ENCODE data around the gene ANKRD44.

DNA sequence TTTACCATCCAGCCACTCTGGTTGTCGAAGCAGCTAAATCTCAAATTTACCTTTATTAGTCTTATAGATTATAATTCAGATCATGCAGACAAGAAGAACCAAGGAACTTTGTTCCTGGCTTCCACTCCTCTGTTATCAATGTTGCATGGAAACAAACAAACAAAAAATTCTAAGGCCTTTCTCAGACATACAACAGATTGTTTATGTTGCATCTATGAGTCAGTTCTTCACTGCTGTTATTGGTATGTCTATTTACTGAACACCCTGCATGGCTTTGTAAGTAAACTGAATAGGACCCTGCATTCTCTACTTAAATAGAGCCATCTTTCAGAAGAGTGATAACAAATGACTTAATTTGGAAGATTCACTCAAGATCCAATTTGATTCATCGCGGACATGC lies 1.6 kb upstream of the ANKRD44 start:
- TF ChIP-seq, protein P1, sequence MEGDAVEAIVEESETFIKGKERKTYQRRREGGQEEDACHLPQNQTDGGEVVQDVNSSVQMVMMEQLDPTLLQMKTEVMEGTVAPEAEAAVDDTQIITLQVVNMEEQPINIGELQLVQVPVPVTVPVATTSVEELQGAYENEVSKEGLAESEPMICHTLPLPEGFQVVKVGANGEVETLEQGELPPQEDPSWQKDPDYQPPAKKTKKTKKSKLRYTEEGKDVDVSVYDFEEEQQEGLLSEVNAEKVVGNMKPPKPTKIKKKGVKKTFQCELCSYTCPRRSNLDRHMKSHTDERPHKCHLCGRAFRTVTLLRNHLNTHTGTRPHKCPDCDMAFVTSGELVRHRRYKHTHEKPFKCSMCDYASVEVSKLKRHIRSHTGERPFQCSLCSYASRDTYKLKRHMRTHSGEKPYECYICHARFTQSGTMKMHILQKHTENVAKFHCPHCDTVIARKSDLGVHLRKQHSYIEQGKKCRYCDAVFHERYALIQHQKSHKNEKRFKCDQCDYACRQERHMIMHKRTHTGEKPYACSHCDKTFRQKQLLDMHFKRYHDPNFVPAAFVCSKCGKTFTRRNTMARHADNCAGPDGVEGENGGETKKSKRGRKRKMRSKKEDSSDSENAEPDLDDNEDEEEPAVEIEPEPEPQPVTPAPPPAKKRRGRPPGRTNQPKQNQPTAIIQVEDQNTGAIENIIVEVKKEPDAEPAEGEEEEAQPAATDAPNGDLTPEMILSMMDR (conservative IDR thresholded peaks at IDR 0.05 in 1 of 2, IDR thresholded peaks at IDR 0.05 in 1 of 2; ENCODE audit: extremely low read depth in 1 of 2, insufficient read depth in 1 of 2, low read depth in 1 of 2, low read length in 2 of 2) = no peak
- TF ChIP-seq EZH2 (IDR thresholded peaks at IDR 0.05; ENCODE audit: borderline replicate concordance, low read length) = no peak

All from mammary epithelial cell (primary cell).